GM18868 (cell line): ENCODE measurements around the gene PIF1.
"Not testable (repeated sequence)": the region's sequence is repeated elsewhere in the genome, so short reads cannot be mapped to it uniquely, and the experiment has no call there.

Source experiments
- ATAC-seq: cut with Tn5 transposase; IDR thresholded peaks from one replicate; pipeline ENCODE4 v1.9.1; 2021; ENCODE audit warnings: mild to moderate bottlenecking, moderate library complexity; ENCODE audit not compliant: unreplicated experiment

PIF1 gene

GRCh38 chr15:64813075-64813474 is 12.4 kb downstream of the PIF1 start:
- no peak for ATAC-seq

DNA sequence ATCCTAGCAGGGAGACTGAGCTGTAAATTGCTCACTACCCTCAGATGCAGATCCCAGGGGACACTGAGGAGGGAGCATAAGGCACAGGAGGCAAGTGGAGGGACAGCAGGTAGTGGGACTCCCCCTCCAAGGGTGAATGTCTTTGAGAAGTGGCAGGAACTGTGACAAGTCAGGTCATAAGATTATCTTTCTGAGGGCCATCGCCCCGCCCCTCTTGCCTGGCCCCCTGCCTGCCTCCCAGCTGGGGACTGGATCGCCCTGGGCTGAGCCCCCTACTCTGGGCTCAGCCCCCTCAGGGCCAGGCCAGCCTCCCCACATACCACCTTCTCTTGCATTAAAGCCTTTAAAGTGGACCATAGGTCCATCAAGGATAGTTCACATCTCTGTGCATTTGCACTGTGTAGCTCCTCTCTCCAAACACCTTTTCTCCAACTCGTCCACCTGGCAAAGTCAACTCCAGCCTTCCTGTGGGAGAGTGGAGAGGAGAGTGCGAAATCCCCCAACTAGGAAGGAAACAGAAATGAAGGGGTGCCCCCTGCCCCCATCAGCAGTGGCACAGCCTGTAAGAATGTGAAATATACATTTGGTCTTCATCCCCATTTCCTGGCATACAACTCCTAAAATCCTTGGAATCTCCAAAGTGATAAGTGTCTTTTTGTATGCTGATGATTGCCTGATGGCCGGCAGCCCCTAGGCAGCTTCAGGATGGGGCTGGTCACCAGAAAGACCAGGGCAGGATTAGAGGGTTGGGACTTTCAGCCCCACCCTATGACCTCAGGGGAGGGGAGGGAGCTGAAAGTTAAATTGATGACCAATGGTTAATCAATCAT is 14.7 kb downstream of the PIF1 start:
- no peak for ATAC-seq

DNA sequence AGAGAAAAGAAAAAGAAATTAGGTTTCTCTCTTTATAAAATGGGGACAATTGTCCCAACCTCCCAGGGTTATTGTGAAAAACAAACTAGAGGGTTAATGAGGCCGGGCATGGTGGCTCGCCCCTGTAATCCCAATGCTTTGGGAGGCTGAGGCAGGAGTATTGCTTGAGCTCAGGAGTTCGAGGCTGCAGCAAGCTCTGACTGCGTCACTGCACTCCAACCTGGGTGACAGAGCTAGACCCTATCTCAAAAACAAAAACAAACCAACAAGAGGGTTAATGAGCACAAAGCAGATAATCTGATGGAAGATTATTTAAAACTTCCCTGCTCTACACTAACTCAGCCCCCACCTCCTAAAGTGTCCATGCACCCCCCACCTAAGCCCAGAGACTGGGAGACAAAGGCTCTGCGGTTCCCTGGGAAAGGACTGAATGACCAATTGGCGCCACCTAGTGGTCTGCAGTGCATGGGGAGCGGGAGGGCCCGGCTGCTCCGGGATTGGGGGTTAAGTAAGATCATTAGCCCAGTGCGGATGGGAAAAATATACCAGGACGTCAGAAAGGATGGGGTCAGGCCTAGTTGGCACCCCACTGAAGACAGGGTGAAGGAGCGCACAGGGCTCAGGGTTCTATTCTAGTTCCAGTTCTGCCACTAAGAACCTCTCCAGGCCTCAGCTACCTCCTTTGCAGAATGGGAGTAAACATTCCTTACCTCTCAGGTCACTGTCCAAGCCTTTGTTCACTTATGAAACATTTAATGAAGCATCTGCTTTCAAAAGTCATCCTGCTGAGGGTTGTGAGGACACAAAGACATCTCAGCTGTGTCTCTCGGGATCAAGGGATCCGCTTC is 15.6 kb downstream of the PIF1 start:
- ATAC-seq: no peak

DNA sequence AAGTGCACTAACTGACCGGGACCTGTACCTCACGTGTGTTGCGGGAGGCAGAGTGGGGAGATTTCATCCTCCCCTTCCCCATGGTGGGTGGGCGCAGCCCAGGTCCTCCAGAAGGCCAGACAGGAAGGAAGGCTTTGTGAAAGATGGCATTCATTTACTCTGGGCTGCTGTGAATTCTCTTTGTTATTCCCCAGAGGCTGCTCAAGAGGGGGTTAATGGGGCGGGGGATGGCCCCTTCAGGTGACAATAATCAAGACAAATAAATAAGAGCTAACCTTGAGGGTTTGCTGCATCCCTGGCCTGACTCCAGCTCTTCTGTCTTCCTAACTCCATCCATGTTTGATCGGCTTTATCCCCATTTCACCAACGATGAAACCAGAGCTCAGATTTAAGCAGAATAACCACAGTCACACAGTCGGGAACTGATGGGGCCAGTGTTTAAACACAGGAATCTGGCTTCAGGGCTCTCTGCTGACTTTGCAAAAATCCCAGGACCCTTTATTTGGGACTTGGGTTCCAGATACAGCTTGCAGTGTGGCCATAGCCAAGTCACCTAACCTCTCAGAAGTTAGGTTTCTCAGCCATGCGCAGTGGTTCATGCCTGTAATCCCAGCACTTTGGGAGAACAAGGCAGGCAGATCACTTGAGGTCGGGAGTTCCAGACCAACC is 16.5 kb downstream of the PIF1 start:
- ATAC-seq: no peak

DNA sequence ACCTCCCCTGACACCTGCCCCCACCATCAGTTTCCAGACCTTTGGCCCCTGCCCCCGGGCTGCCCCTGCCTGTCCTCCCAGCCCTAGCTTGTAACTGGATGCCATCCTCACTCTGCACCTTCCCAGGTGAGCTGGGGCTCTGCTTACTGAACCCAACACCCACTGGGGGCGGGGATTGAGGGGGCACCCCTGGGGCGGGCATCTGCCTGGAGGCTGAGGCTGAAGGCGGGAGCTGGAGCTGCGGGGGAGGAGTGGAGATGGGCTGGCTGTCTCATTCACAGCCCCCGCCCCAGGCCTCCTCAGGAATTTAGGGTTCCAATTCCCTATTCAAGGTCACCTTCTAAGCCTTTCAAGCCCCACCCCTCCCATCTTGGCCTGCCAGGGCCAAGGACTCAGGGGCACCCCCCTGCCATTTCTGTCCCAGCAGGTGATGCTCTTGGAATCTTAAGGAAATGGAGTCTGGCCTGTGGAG is 17.7 kb downstream of the PIF1 start:
- no peak for ATAC-seq

- no peak for ATAC-seq
These were observed 18.2 kb downstream of the PIF1 start for GRCh38 chr15:64807051-64807749.

DNA sequence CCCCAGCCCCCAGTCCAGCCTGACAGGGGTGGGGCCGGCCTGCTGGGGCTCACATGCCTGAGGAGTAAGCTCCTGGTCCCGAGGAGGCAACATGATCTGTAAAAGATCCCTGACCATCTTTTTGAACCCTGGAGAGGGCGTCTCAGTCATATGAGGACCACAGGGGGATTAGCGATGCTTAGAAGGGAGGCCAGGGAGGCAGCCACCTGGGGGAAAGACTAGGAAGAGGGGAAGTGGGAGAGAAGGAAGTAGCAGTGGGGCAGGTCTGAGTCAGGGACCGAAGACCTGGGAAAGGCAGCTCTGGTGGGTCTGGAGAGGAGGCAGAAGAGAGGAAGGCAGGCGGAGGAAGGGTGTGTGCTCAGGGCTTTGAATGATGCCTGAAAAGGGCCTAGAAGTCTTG is 18.9 kb downstream of the PIF1 start:
- ATAC-seq: no peak

- ATAC-seq: no peak
These were observed 20.8 kb downstream of the PIF1 start for GRCh38 chr15:64804619-64805018.

- no peak for ATAC-seq
These were observed 21.9 kb downstream of the PIF1 start for GRCh38 chr15:64803526-64803925.

GRCh38 chr15:64800476-64800875 is 25.0 kb downstream of the PIF1 start:
- ATAC-seq: no peak

DNA sequence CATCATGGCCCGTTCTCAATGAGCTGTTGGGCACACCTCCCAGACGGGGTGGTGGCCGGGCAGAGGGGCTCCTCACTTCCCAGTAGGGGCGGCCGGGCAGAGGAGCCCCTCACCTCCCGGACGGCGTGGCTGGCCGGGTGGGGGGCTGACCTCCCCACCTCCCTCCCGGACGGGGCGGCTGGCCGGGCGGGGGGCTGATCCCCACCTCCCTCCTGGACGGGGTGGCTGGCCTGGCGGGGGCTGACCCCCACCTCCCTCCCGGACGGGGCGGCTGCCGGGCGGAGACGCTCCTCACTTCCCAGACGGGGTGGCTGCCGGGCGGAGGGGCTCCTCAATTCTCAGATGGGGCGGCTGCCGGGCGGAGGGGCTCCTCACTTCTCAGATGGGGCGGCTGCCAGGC is 26.5 kb downstream of the PIF1 start:
- not testable (repeated sequence) for ATAC-seq

DNA sequence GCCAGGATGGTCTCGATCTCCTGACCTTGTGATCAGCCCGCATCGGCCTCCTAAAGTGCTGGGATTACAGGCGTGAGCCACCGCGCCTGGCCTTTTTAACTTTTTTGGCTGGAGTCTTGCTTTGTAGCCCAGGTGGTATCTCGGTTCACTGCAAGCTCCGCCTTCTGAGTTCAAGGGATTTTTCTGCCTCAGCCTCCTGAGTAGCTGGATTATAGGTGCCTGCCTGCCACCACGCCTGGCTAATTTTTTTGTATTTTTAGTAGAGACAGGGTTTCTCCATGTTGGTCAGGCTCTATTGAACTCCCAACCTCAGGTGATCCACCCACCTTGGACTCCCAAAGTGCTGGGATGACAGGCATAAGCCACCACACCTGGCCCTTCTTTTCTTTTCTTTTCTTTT is 29.5 kb downstream of the PIF1 start:
- ATAC-seq: not testable (repeated sequence)

- not testable (repeated sequence) for ATAC-seq
These were observed 30.1 kb downstream of the PIF1 start for GRCh38 chr15:64795299-64795698.

- ATAC-seq: no peak
These were observed 33.2 kb downstream of the PIF1 start for GRCh38 chr15:64792282-64792681.

DNA sequence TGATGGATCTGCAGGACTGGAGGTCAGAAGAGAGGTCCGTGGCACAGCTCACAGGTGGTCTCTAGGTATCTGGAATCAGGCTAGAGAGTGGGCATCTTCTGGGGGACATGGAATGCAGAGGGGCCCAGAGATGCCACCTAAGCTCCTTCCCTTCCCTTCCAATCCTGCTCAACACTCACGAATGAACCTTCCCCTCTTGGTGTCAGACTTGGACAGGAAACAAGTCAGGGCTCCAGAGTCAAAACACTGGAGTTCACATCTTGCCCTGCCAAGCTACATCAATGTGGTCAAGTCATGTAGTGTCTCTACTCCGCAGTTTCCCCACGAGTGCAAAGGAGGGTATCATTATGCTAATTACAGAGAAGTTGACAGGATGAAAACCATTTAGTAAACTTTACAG is 34.0 kb downstream of the PIF1 start:
- no peak for ATAC-seq

DNA sequence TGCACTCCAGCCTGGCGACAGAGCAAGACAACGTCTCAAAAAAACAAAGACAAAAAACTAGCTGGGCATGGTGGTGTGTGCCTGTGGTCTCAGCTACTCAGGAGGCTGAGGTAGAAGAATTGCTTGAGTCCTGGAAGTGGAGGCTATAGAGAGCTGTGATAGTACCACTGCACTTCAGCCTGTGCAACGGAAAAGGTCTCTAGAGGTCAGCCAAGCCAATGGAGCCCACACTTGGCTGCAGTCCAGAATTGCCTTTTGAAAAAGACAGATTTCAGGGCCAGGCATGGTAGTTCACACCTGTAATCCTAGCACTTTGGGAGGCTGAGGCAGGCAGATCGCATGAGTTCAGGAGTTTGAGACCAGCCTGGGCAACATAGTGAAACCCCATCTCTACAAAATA is 41.7 kb downstream of the PIF1 start:
- ATAC-seq: no peak

DNA sequence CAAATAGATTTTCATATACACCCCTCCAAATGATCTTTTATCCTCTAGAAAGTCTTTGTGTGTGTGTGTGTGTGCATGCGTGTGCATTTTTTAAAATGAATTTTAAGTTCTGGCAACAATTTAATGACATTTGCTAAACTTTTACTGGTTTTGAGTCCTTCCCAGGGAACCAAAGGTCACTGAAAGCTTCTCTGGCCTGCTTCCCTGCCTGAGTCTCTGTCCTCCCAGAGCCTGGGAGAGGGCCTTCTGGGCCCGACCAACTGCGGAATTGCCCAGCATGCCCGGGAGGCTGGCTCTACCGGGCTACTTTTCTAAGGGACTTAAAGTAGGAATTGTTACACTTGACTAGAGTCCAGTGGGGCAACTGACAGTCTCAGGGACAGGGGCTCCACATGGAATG is 42.7 kb downstream of the PIF1 start:
- ATAC-seq: no peak

DNA sequence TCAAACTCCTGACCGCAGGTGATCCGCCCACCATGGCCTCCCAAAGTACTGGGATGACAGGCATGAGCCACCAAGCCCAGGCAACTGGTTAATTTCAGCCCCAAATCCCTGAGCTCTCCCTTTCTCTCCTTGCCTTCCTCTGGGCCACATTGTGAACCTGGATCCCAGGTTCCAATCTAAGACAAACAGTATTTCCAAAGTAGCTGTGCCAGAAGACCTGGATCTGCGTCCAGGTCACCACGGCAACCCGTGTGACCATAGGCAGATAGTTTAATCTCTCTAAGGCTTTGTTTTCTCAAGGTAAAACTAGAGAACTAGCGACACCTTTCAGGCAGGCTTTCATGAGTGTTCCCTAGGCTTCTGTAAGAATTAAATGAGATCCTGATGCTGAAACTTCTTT is 44.1 kb downstream of the PIF1 start:
- no peak for ATAC-seq

- ATAC-seq: no peak
These were observed 44.8 kb downstream of the PIF1 start for GRCh38 chr15:64780600-64781156.

GRCh38 chr15:64779630-64780029 is 45.8 kb downstream of the PIF1 start:
- no peak for ATAC-seq

GRCh38 chr15:64779024-64779423 is 46.4 kb downstream of the PIF1 start:
- ATAC-seq: no peak
